ENCODE results near the gene THRA.

The THRA gene

GRCh38 chr17:40027614-40028012 lies 35.2 kb upstream of the THRA start:
- FAIRE-seq: no peak

- no peak for FAIRE-seq
Measured at GRCh38 chr17:40028595-40028994, 34.2 kb upstream of the THRA start.

GRCh38 chr17:40031706-40032105 lies 31.1 kb upstream of the THRA start:
- FAIRE-seq: no peak

GRCh38 chr17:40032322-40033320 lies 30.1 kb upstream of the THRA start:
- FAIRE-seq: no peak

- no peak for FAIRE-seq
Measured at GRCh38 chr17:40033339-40033738, 29.4 kb upstream of the THRA start.

GRCh38 chr17:40034426-40035161 lies 28.2 kb upstream of the THRA start:
- FAIRE-seq: no peak

- no peak for FAIRE-seq
Measured at GRCh38 chr17:40035162-40035559, 27.6 kb upstream of the THRA start.

GRCh38 chr17:40038882-40039513 lies 23.8 kb upstream of the THRA start:
- FAIRE-seq: peak; percentile 62

- no peak for FAIRE-seq
Measured at GRCh38 chr17:40041196-40041595, 21.6 kb upstream of the THRA start.

- FAIRE-seq: no peak
Measured at GRCh38 chr17:40056379-40057015, 6.3 kb upstream of the THRA start.

GRCh38 chr17:40058186-40058784 lies 4.5 kb upstream of the THRA start:
- FAIRE-seq: no peak

GRCh38 chr17:40058865-40059264 lies 3.9 kb upstream of the THRA start:
- FAIRE-seq: no peak

GRCh38 chr17:40059729-40060475 lies 2.9 kb upstream of the THRA start:
- no peak for FAIRE-seq

GRCh38 chr17:40060887-40061608 lies 1.7 kb upstream of the THRA start:
- FAIRE-seq: no peak

GRCh38 chr17:40061609-40062038 lies 1.1 kb upstream of the THRA start:
- FAIRE-seq: no peak

GRCh38 chr17:40063187-40063771 lies 514 bp downstream of the THRA start:
- FAIRE-seq: no peak

GRCh38 chr17:40063901-40064531 lies 1.3 kb downstream of the THRA start:
- no peak for FAIRE-seq

GRCh38 chr17:40064971-40065768 lies 2.4 kb downstream of the THRA start:
- FAIRE-seq: no peak

All from A204.1 (cell line).